CD14-positive monocyte (primary cell): ENCODE measurements around the gene ZNF680. TPM values are rescaled to one million over a fixed set of nuclear protein-coding genes. Genes with fewer than 3 reads are reported as not detected.
"Not testable (repeated sequence)": the region's sequence is repeated elsewhere in the genome, so short reads cannot be mapped to it uniquely, and the experiment has no call there.

ENCODE experiments used
- DNase-seq, 3 donors: peaks; one replicate each; pipeline ENCODE4 v3.0.0-alpha.2; 2011 to 2022
- H2AFZ ChIP-seq: 2 replicates; pipeline ENCODE4 v1.6.0; 2012; ENCODE audit warnings: mild to moderate bottlenecking, low read depth, low read length, inconsistent platforms; ENCODE audit not compliant: insufficient read depth, poor library complexity, severe bottlenecking
- H3K27ac ChIP-seq, 2 donors: 1 replicate in 1 of 2; 2 replicates in 1 of 2; pipeline ENCODE4 v1.5.1; 2012 to 2013; ENCODE audit warnings: low read length in 2 of 2, control low read depth in 1 of 2, inconsistent platforms in 1 of 2, low read depth in 1 of 2, mild to moderate bottlenecking in 1 of 2
- H3K27me3 ChIP-seq, 2 donors: one replicate each; pipeline versions ENCODE4 v1.6.0 to v1.6.1; 2011 to 2013; ENCODE audit warnings: low read length in 2 of 2; ENCODE audit not compliant: control insufficient read depth in 2 of 2, insufficient read depth in 2 of 2
- H3K36me3 ChIP-seq, 2 donors: replicated peaks in 1 of 2; 1 replicate in 1 of 2; 2 replicates in 1 of 2; pipeline versions ENCODE4 v1.5.1 to v1.6.1; 2012 to 2013; ENCODE audit warnings: low read length in 2 of 2, control low read depth in 1 of 2, inconsistent platforms in 1 of 2, mild to moderate bottlenecking in 1 of 2; ENCODE audit not compliant: insufficient read depth in 2 of 2, control insufficient read depth in 1 of 2
- H3K4me1 ChIP-seq, 2 donors: 1 replicate in 1 of 2; 2 replicates in 1 of 2; pipeline versions ENCODE4 v1.5.1 to v1.6.1; 2012 to 2013; ENCODE audit warnings: low read length in 2 of 2, control low read depth in 1 of 2, inconsistent platforms in 1 of 2, mild to moderate bottlenecking in 1 of 2, moderate library complexity in 1 of 2; ENCODE audit not compliant: insufficient read depth in 2 of 2, control insufficient read depth in 1 of 2
- H3K4me2 ChIP-seq: replicated peaks from 2 replicates; pipeline ENCODE3; 2012; ENCODE audit warnings: low read length, moderate library complexity, mild to moderate bottlenecking; ENCODE audit not compliant: poor library complexity, severe bottlenecking; ENCODE audit errors: extremely low read depth
- H3K4me3 ChIP-seq, 3 experiments: fragments of 200-600 bp in 1 of 3; sonication (generic) in 1 of 3; replicated peaks in 1 of 3; 1 replicate in 2 of 3; 2 replicates in 1 of 3; pipeline ENCODE4 v1.5.1; 2011 to 2013; ENCODE audit warnings: low read length in 3 of 3, mild to moderate bottlenecking in 3 of 3, control low read depth in 2 of 3, low read depth in 2 of 3, inconsistent platforms in 1 of 3, moderate library complexity in 1 of 3
- H3K79me2 ChIP-seq: 2 replicates; pipeline ENCODE4 v1.6.0; 2012; ENCODE audit warnings: mild to moderate bottlenecking, control low read depth, inconsistent platforms, low read length, moderate library complexity; ENCODE audit not compliant: insufficient read depth
- H3K9ac ChIP-seq: 2 replicates; pipeline ENCODE4 v1.6.0; 2017; ENCODE audit warnings: low read length, mild to moderate bottlenecking; ENCODE audit not compliant: insufficient read depth, poor library complexity, severe bottlenecking
- H3K9me3 ChIP-seq, 2 donors: replicated peaks in 1 of 2; 1 replicate in 1 of 2; 2 replicates in 1 of 2; pipeline versions ENCODE4 v1.5.1 to v1.6.1; 2012 to 2013; ENCODE audit warnings: low read length in 2 of 2, control low read depth in 1 of 2; ENCODE audit not compliant: control insufficient read depth in 1 of 2, insufficient read depth in 1 of 2
- H4K20me1 ChIP-seq: 2 replicates; pipeline ENCODE4 v1.6.0; 2012; ENCODE audit warnings: mild to moderate bottlenecking, low read length, control low read depth, moderate library complexity; ENCODE audit not compliant: insufficient read depth
- H3K27ac Mint-ChIP-seq, 7 donors: one replicate each; pipeline ENCODE4 v1.8.0; 2020; ENCODE audit warnings: mild to moderate bottlenecking in 7 of 7, mixed read lengths in 7 of 7, moderate library complexity in 6 of 7, inconsistent platforms in 2 of 7
- H3K27me3 Mint-ChIP-seq, 3 donors: one replicate each; pipeline ENCODE4 v1.8.0; 2021 to 2022; ENCODE audit warnings: low read depth in 3 of 3, mild to moderate bottlenecking in 3 of 3, mixed read lengths in 3 of 3, moderate library complexity in 3 of 3, inconsistent platforms in 1 of 3
- H3K36me3 Mint-ChIP-seq, 2 donors: one replicate each; pipeline ENCODE4 v1.8.0; 2020; ENCODE audit warnings: mixed read lengths in 2 of 2, inconsistent platforms in 1 of 2, mild to moderate bottlenecking in 1 of 2
- H3K4me1 Mint-ChIP-seq: one replicate; pipeline ENCODE4 v1.8.0; 2020; ENCODE audit warnings: mild to moderate bottlenecking, mixed read lengths
- H3K4me3 Mint-ChIP-seq, 2 donors: one replicate each; pipeline ENCODE4 v1.8.0; 2020; ENCODE audit warnings: mild to moderate bottlenecking in 2 of 2, mixed read lengths in 2 of 2, moderate library complexity in 1 of 2
- H3K9me3 Mint-ChIP-seq, 7 donors: one replicate each; pipeline ENCODE4 v1.8.0; 2020 to 2022; ENCODE audit warnings: mixed read lengths in 7 of 7, mild to moderate bottlenecking in 6 of 7, moderate library complexity in 6 of 7, inconsistent platforms in 2 of 7
- WGBS: methylation state at CpG from one replicate; pipeline ENCODE4 v1.1.5; 2013; ENCODE audit warnings: missing lambda C conversion rate; ENCODE audit not compliant: insufficient coverage; 5-methylcytosine and 5-hydroxymethylcytosine counted together
- intact Hi-C, 2 donors: fragments of 100-400 bp; cut with micrococcal nuclease; formaldehyde crosslinking; loops; one replicate each; pipeline versions ENCODE4 v1.15.0 to v1.15.1; 2023
- polyA plus RNA-seq, 3 donors: library from polyadenylated mRNA; depleted of rRNA in 1 of 3; unstranded in 2 of 3; stranded (reverse) in 1 of 3; fragments of 300-500 nt in 2 of 3; fragments of >200 nt in 1 of 3; fragmentation: Illumina TruSeq in 2 of 3; gene quantifications; 1 replicate in 2 of 3; 2 replicates in 1 of 3; pipeline ENCODE4 v1.2.3, GENCODE V29; 2012 to 2021
- TF ChIP-seq, protein P1 (sequence below): fragments of 200-600 bp; IDR thresholded peaks from one replicate; pipeline ENCODE4 v1.8.0; 2022; ENCODE audit warnings: antibody characterized with exemption, mild to moderate bottlenecking

The ZNF680 gene
- polyA plus RNA-seq, 3 donors: 0.69 to 1.6 (median 1.5) TPM

DNA sequence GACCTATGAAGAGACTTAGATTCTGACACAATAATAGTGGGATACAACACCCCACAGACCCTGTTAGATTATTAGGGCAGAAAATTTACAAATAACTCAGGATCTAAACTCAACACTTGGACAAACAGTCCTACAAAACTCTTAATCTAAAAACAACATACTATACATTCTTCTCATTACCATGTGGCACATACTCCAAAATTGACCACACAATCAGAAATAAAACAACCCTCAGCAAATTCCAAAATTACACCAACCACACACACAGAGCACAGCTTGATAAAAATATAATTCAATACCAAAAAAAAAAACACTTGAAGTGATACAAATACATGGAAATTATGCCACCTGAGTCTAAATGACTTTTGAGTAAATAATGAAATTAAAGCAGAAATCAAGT is 7.8 kb downstream of the ZNF680 start:
- Mint-ChIP-seq H3K9me3 (peaks cover 45 to 83% (median 70%) of the 10 kb centered on the region in 7 donors), H3K4me1 (no peaks in the 10 kb centered on the region), H3K27ac (no peak overlapping the region), H3K27me3 (no peaks in the 10 kb centered on the region), H3K4me3 (no peak overlapping the region), H3K36me3 (peaks cover 24 to 61% of the 10 kb centered on the region in 2 donors)
- no peaks in the 10 kb centered on the region for H3K27me3 ChIP-seq
- no peak overlapping the region for H3K9ac ChIP-seq
- H4K20me1 ChIP-seq: no peaks in the 10 kb centered on the region
- H3K79me2 ChIP-seq: peaks cover 40% of the 10 kb centered on the region
- peaks cover 56 to 89% of the 10 kb centered on the region in 2 donors for H3K9me3 ChIP-seq
- no peak for DNase-seq
- H3K36me3 ChIP-seq: peaks cover 0 to 49% of the 10 kb centered on the region in 2 donors
- intact Hi-C loops: no loop called here
- TF ChIP-seq, protein P1, sequence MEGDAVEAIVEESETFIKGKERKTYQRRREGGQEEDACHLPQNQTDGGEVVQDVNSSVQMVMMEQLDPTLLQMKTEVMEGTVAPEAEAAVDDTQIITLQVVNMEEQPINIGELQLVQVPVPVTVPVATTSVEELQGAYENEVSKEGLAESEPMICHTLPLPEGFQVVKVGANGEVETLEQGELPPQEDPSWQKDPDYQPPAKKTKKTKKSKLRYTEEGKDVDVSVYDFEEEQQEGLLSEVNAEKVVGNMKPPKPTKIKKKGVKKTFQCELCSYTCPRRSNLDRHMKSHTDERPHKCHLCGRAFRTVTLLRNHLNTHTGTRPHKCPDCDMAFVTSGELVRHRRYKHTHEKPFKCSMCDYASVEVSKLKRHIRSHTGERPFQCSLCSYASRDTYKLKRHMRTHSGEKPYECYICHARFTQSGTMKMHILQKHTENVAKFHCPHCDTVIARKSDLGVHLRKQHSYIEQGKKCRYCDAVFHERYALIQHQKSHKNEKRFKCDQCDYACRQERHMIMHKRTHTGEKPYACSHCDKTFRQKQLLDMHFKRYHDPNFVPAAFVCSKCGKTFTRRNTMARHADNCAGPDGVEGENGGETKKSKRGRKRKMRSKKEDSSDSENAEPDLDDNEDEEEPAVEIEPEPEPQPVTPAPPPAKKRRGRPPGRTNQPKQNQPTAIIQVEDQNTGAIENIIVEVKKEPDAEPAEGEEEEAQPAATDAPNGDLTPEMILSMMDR: no peak
- H3K27ac ChIP-seq: no peak overlapping the region
- no peak overlapping the region for H3K4me2 ChIP-seq
- H3K4me1 ChIP-seq: no peaks in the 10 kb centered on the region
- no peak overlapping the region for H3K4me3 ChIP-seq
- H2AFZ ChIP-seq: no peak overlapping the region

DNA sequence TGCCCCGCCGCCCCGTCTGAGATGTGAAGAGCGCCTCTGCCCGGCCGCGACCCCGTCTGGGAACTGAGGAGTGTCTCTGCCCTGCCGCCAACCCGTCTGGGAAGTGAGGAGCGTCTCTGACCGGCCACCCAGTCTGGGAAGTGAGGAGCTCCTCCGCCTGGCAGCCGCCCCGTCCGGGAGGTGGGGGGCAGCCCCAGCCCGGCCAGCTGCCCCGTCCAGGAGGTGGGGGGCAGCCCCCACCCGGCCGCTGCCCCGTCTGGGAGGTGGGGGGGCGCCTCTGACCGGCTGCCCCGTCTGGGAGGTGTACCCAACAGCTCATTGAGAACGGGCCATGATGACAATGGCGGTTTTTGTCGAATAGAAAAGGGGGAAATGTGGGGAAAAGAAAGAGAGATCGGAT is 8.7 kb downstream of the ZNF680 start:
- H4K20me1 ChIP-seq, H3K9ac ChIP-seq, H3K4me2 ChIP-seq, H2AFZ ChIP-seq, H3K27me3 Mint-ChIP-seq, H3K4me1 ChIP-seq, H3K4me1 Mint-ChIP-seq, H3K4me3 Mint-ChIP-seq, DNase-seq, intact Hi-C loops, H3K27ac Mint-ChIP-seq, H3K27me3 ChIP-seq, H3K4me3 ChIP-seq, H3K27ac ChIP-seq: not testable (repeated sequence)
- peaks cover 57 to 93% of the 10 kb centered on the region in 2 donors for H3K9me3 ChIP-seq
- H3K36me3 ChIP-seq: peaks cover 0 to 53% of the 10 kb centered on the region in 2 donors
- H3K79me2 ChIP-seq: peaks cover 40% of the 10 kb centered on the region
- H3K36me3 Mint-ChIP-seq: peaks cover 30 to 63% of the 10 kb centered on the region in 2 donors
- peaks cover 45 to 84% (median 71%) of the 10 kb centered on the region in 7 donors for H3K9me3 Mint-ChIP-seq
- WGBS: 97% methylated on average over 22 of the region's 28 CpGs
